Epithelial cell of alveolus of lung (primary cell): Measurements from ENCODE around the gene RIN2. TPM values are rescaled to one million over a fixed set of nuclear protein-coding genes. Genes with fewer than 3 reads are reported as not detected.

Experiments
- total RNA-seq: library from RNA; depleted of rRNA; stranded (reverse); fragments of >200 nt; gene quantifications from 2 replicates; pipeline ENCODE4 v1.2.1, GENCODE V29; 2015

RIN2 gene
- 25.9 and 26.6 TPM in 2 replicates for total RNA-seq

GRCh38 chr20:19758133-19758500, at the start of gene RIN2:
RIN2 (plus strand) TSS chr20:19758258; CDS start chr20:19889602, 131,344 bp downstream.

